ENCODE measurements around the gene PTRHD1.
"Not testable (repeated sequence)": the region's sequence is repeated elsewhere in the genome, so short reads cannot be mapped to it uniquely, and the experiment has no call there.

DNA sequence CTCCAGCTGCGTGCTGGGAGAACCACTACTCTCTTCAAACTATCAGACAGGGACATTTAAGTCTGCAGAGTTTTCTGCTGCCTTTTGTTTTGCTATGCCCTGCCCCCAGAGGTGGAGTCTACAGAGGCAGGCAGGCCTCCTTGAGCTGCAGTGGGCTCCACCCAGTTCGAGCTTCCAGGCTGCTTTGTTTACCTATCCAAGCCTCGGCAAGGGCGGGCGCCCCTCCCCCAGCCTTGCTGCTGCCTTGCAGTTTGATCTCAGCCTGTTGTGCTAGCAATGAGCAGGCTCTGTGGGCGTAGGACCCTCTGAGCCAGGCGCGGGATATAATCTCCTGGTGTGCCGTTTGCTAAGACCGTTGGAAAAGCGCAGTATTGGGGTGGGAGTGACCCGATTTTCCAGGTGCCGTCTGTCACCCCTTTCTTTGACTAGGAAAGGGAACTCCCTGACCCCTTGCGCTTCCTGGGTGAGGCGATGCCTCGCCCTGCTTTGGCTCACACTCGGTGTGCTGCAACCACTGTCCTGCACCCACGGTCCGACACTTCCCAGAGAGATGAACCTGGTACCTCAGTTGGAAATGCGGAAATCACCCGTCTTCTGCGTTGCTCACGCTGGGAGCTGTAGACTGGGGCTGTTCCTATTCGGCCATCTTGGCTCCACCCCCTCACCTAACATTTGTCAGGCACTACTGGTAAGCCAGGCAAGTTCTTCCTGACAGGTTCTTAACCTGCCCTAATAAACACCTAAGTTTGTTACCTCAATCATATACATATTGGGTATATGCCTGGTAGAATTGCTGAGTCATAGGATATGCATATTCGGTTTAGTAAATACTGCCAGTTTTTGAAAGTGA, 12.8 kb upstream of the PTRHD1 start:
- not testable (repeated sequence) for TF ChIP-seq CTCF, POLR2A, EP300, POLR2AphosphoS5 (IDR thresholded peaks at IDR 0.05)
